A549 (cell line): ENCODE results near the gene PHIP. TPM values are rescaled to one million over a fixed set of nuclear protein-coding genes. Genes with fewer than 3 reads are reported as not detected.

ENCODE experiments used
- ATAC-seq, 2 experiments: fragments of 200-7000 bp in 1 of 2; fragments of >200 bp in 1 of 2; cut with Nextera tagmentation in 1 of 2; cut with Tn5 transposase in 1 of 2; 3 replicates each; pipeline versions ENCODE4 v1.8.0 to v1.9.1; 2018 to 2020; ENCODE audit warnings: mild to moderate bottlenecking in 1 of 2, moderate library complexity in 1 of 2
- CTCF ChIA-PET: fragments of 300-600 bp; sonication (Branson Sonifier 250); formaldehyde crosslinking; extraction: SDS; loops from one replicate; lab custom pipeline; 2021; ENCODE audit warnings: antibody characterized with exemption, inconsistent platforms; lab: Yijun Ruan, JAX
- POLR2A ChIA-PET: fragments of 350-600 bp; formaldehyde crosslinking; extraction: SDS; loops from one replicate; lab custom pipeline; 2021; ENCODE audit warnings: antibody characterized with exemption, inconsistent platforms; lab: Yijun Ruan, JAX
- DNase-seq, 2 experiments: peaks; one replicate each; pipeline versions ENCODE4 v3.0.0 to v3.0.0-alpha.2; 2011 to 2016; ENCODE audit warnings: low read depth in 1 of 2, low spot score in 1 of 2
- FAIRE-seq: peaks from 2 replicates; lab custom pipeline; 2011; peaks lifted over from hg19 to GRCh38; lab: Jason Lieb, UNC
- H3K27ac ChIP-seq, 2 experiments: fragments of >200 bp; sonication (Bioruptor Twin); formaldehyde crosslinking; 3 replicates each; pipeline ENCODE4 v1.5.1; 2016 to 2017
- H3K4me1 ChIP-seq: fragments of >200 bp; sonication (Bioruptor Twin); formaldehyde crosslinking; 3 replicates; pipeline ENCODE4 v1.6.1; 2016
- H3K4me2 ChIP-seq: fragments of >200 bp; sonication (Bioruptor Twin); formaldehyde crosslinking; 3 replicates; pipeline ENCODE4 v1.6.1; 2016
- H3K4me3 ChIP-seq: fragments of >200 bp; sonication (Bioruptor Twin); formaldehyde crosslinking; 3 replicates; pipeline ENCODE4 v1.5.1; 2016
- H3K9me3 ChIP-seq: fragments of >200 bp; sonication (Bioruptor Twin); formaldehyde crosslinking; 3 replicates; pipeline ENCODE4 v1.6.1; 2016
- BHLHE40 ChIP-seq: IDR thresholded peaks from 2 replicates; pipeline ENCODE4 v1.6.1; 2012; ENCODE audit warnings: low read depth, low read length, inconsistent platforms
- CBX8 ChIP-seq: fragments of 200-600 bp; sonication (generic); IDR thresholded peaks from 2 replicates; pipeline ENCODE4 v1.6.1; 2016
- CTCF ChIP-seq: fragments of >200 bp; sonication (Bioruptor Twin); formaldehyde crosslinking; IDR thresholded peaks from 3 replicates; pipeline ENCODE4 v1.5.1; 2016
- ESRRA ChIP-seq: fragments of 150-350 bp; IDR thresholded peaks from 2 replicates; pipeline ENCODE4 v1.6.1; 2014; ENCODE audit warnings: mild to moderate bottlenecking, low read length, borderline replicate concordance
- FOSL2 ChIP-seq, 2 experiments: fragments of 450-650 bp in 1 of 2; fragments of >200 bp in 1 of 2; sonication (Bioruptor Twin) in 1 of 2; formaldehyde crosslinking; IDR thresholded peaks; 2 replicates each; pipeline versions ENCODE4 v1.5.0 to v1.6.1; 2016 to 2020; ENCODE audit warnings: mild to moderate bottlenecking in 1 of 2, moderate library complexity in 1 of 2
- GATA3 ChIP-seq: IDR thresholded peaks from 2 replicates; pipeline ENCODE4 v1.6.1; 2012; ENCODE audit warnings: borderline replicate concordance
- HOXB5 ChIP-seq: fragments of 250-450 bp; sonication (Bioruptor Pico); IDR thresholded peaks from 2 replicates; pipeline ENCODE4 v1.5.0; 2020; ENCODE audit warnings: mild to moderate bottlenecking, moderate library complexity
- JUN ChIP-seq, 2 experiments: fragments of >200 bp; sonication (Bioruptor Twin); formaldehyde crosslinking; IDR thresholded peaks; 2 replicates in 1 of 2; 3 replicates in 1 of 2; pipeline ENCODE4 v1.6.1; 2016 to 2017
- MAFK ChIP-seq: fragments of 450-650 bp; IDR thresholded peaks from 2 replicates; pipeline ENCODE4 v1.6.1; 2014; ENCODE audit not compliant: partially characterized antibody
- MAZ ChIP-seq: fragments of 150-350 bp; IDR thresholded peaks from 2 replicates; pipeline ENCODE4 v1.6.1; 2014; ENCODE audit warnings: antibody characterized with exemption, low read depth, low read length, borderline replicate concordance
- PHF8 ChIP-seq: fragments of 200-600 bp; sonication (generic); IDR thresholded peaks from 2 replicates; pipeline ENCODE4 v1.6.1; 2016; ENCODE audit warnings: low read depth, mild to moderate bottlenecking, antibody characterized with exemption, moderate library complexity, borderline replicate concordance
- RARB ChIP-seq: fragments of 250-450 bp; sonication (Bioruptor Pico); IDR thresholded peaks from 2 replicates; pipeline ENCODE4 v1.8.0; 2021; ENCODE audit warnings: mild to moderate bottlenecking, moderate library complexity
- TP53 ChIP-seq: fragments of 250-450 bp; sonication (Bioruptor Pico); IDR thresholded peaks from 2 replicates; pipeline ENCODE4 v1.5.0; 2021; ENCODE audit warnings: mild to moderate bottlenecking, moderate library complexity
- ZFP36 ChIP-seq: fragments of 450-650 bp; IDR thresholded peaks from 2 replicates; pipeline ENCODE4 v1.6.1; 2014; ENCODE audit warnings: borderline replicate concordance; ENCODE audit not compliant: partially characterized antibody
- ZSCAN20 ChIP-seq: fragments of 250-450 bp; sonication (Bioruptor Pico); IDR thresholded peaks from 2 replicates; pipeline ENCODE4 v1.8.0; 2022; ENCODE audit warnings: mild to moderate bottlenecking, moderate library complexity
- WGBS: methylation state at CpG from one replicate; pipeline ENCODE4 v1.1.6; 2017; ENCODE audit errors: missing lambda C conversion rate; 5-methylcytosine and 5-hydroxymethylcytosine counted together
- polyA plus RNA-seq, 4 experiments: library from polyadenylated mRNA; depleted of rRNA in 3 of 4; stranded (reverse); fragments of >200 nt; fragmentation: RNase III in 1 of 4; extraction: RNeasy Plus Mini Kit Qiagen cat#74134 plus additional on column Dnase treatment in 1 of 4; gene quantifications; 2 replicates in 3 of 4; 3 replicates in 1 of 4; pipeline ENCODE4 v1.2.3, GENCODE V29; 2011 to 2017
- TF ChIP-seq, protein P1 (sequence below): fragments of 250-450 bp; sonication (Bioruptor Pico); IDR thresholded peaks from 2 replicates; pipeline ENCODE4 v1.5.0; 2020; ENCODE audit warnings: low read depth, mild to moderate bottlenecking, moderate library complexity
- TF ChIP-seq, protein P2 (sequence below): fragments of >200 bp; sonication (Bioruptor Twin); formaldehyde crosslinking; IDR thresholded peaks from 3 replicates; pipeline ENCODE4 v1.6.1; 2016
- TF ChIP-seq, protein P3 (sequence below): fragments of 450-650 bp; IDR thresholded peaks from 2 replicates; pipeline ENCODE4 v1.6.1; 2014; ENCODE audit warnings: antibody characterized with exemption

PHIP gene
- polyA plus RNA-seq, 2 of the 4 experiments (the other 2 are of a cell fraction), result 7.2 to 14.9 TPM

DNA sequence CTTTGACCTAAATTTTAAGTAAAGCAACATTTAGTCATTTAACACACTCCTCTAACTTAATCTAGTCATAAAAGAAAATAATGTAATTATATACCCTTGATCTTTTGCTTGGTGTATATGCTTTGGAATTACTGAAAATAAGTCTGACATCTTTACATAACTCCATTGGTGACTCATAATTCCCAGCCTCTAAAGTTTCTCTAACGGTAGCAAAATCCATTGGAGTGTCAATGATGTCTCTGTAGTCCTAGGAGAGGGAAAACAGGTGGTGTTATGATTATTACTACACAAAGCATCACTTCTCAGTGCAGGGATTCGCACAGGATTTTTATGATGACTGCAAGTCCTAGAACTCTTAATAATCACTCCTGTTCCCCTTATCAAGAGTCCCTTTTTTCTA lies 130.5 kb downstream of the PHIP start:
- TF ChIP-seq GATA3 (no peak), ESRRA (no peak), FOSL2 (IDR thresholded peaks at IDR 0.05) (no peak), FOSL2 (CRISPR knock-in tag; IDR thresholded peaks at IDR 0.05) (0 out of 2 replicates have a peak, but pooled peaks have one; percentile 7)
- Histone ChIP-seq H3K4me1 (no peaks in the 10 kb centered on the region), H3K9me3 (peaks cover 13% of the 10 kb centered on the region), H3K27ac (no peak overlapping the region), H3K4me2 (no peak overlapping the region), H3K4me3 (no peak overlapping the region)
- FAIRE-seq (no peak), ATAC-seq (no peak), DNase-seq (no peak)
- 84% methylated on average over 2 of the region's 2 CpGs for WGBS
- ChIA-PET CTCF (no interaction called here), POLR2A (no interaction called here)

GRCh38 chr6:78942446-78942845 lies 135.6 kb downstream of the PHIP start:
- H3K4me2 ChIP-seq, result no peak overlapping the region
- ATAC-seq (no peak), DNase-seq (no peak), FAIRE-seq (no peak)
- TF ChIP-seq ZFP36, result no peak
- no peak for TF ChIP-seq TP53 (CRISPR knock-in tag)
- TF ChIP-seq, protein P1, sequence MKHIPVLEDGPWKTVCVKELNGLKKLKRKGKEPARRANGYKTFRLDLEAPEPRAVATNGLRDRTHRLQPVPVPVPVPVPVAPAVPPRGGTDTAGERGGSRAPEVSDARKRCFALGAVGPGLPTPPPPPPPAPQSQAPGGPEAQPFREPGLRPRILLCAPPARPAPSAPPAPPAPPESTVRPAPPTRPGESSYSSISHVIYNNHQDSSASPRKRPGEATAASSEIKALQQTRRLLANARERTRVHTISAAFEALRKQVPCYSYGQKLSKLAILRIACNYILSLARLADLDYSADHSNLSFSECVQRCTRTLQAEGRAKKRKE (CRISPR knock-in tag), result no peak
- no peak for TF ChIP-seq PHF8
- TF ChIP-seq MAFK, result no peak
- TF ChIP-seq, protein P2, sequence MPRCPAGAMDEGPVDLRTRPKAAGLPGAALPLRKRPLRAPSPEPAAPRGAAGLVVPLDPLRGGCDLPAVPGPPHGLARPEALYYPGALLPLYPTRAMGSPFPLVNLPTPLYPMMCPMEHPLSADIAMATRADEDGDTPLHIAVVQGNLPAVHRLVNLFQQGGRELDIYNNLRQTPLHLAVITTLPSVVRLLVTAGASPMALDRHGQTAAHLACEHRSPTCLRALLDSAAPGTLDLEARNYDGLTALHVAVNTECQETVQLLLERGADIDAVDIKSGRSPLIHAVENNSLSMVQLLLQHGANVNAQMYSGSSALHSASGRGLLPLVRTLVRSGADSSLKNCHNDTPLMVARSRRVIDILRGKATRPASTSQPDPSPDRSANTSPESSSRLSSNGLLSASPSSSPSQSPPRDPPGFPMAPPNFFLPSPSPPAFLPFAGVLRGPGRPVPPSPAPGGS, result no peak
- no peak for TF ChIP-seq ZSCAN20 (CRISPR knock-in tag)
- TF ChIP-seq, protein P3, sequence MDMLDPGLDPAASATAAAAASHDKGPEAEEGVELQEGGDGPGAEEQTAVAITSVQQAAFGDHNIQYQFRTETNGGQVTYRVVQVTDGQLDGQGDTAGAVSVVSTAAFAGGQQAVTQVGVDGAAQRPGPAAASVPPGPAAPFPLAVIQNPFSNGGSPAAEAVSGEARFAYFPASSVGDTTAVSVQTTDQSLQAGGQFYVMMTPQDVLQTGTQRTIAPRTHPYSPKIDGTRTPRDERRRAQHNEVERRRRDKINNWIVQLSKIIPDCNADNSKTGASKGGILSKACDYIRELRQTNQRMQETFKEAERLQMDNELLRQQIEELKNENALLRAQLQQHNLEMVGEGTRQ, result no peak
- TF ChIP-seq CBX8, result no peak
- TF ChIP-seq JUN (IDR thresholded peaks at IDR 0.05), result no peak
- ChIA-PET CTCF (no interaction called here), POLR2A (no interaction called here)
- H3K4me1 ChIP-seq, result no peaks in the 10 kb centered on the region
- H3K27ac ChIP-seq, result no peak overlapping the region
- H3K4me3 ChIP-seq, result no peak overlapping the region
- 94% methylated on average over 1 of the region's 1 CpG for WGBS
- no peaks in the 10 kb centered on the region for H3K9me3 ChIP-seq

DNA sequence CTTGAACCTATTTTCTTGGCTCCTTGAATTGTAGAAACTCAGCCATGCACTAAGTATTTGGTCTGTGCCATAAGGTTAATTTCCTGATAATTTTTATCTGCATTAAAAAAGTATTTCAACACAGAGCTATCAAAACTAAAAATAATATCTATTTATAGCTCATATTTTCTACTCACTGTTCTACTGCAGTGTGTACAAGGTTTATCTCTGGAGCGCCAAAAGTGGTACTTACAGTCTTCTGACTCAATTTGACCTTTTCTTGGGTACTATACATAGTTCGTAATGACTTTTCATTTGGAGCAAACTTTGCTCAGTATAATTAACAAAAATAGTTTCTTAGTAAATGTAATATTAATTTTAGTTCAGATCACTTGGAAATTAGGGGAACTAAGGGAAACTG lies 141.5 kb downstream of the PHIP start:
- CTCF ChIA-PET, result no interaction called here
- no peaks in the 10 kb centered on the region for H3K9me3 ChIP-seq

More for the DNA sequence above, 141.5 kb downstream of the PHIP start:
- no peak overlapping the region for H3K27ac ChIP-seq
- no peak for ATAC-seq
- TF ChIP-seq RARB (CRISPR knock-in tag) (no peak), BHLHE40 (no peak), CTCF (no peak), HOXB5 (CRISPR knock-in tag) (no peak), MAZ (no peak)
- H3K4me2 ChIP-seq, result no peak overlapping the region
- no peak for DNase-seq
- POLR2A ChIA-PET, result no interaction called here
- no peak for FAIRE-seq
- WGBS, result 98% methylated on average over 2 of the region's 2 CpGs
- H3K4me1 ChIP-seq, result no peaks in the 10 kb centered on the region
- H3K4me3 ChIP-seq, result no peak overlapping the region
